ENCODE data around the gene LRRTM2.

DNA sequence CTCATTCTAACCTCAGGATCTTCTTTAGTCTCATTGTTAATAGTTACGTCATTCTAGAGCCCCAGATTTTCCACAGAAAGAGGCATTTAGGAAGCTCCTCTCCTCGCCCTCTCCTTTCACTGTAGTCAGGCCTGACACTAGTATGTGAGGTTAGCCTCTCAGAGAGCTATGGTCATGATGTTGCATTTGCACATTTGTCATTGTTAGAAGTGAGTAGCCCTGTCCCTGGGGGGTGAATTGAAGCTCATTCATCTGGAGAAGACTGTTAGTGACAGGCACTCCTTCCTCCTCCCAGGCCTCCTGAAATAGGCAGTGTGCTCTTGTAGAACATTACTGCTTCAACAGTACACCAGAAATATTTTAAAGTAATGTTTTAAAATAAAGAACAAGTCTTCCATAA lies 26.6 kb upstream of the LRRTM2 start:
- TF ChIP-seq POLR2AphosphoS5 (IDR thresholded peaks at IDR 0.05) (no peak), POLR2A (IDR thresholded peaks at IDR 0.05) (no peak)
- TF ChIP-seq, protein P1, sequence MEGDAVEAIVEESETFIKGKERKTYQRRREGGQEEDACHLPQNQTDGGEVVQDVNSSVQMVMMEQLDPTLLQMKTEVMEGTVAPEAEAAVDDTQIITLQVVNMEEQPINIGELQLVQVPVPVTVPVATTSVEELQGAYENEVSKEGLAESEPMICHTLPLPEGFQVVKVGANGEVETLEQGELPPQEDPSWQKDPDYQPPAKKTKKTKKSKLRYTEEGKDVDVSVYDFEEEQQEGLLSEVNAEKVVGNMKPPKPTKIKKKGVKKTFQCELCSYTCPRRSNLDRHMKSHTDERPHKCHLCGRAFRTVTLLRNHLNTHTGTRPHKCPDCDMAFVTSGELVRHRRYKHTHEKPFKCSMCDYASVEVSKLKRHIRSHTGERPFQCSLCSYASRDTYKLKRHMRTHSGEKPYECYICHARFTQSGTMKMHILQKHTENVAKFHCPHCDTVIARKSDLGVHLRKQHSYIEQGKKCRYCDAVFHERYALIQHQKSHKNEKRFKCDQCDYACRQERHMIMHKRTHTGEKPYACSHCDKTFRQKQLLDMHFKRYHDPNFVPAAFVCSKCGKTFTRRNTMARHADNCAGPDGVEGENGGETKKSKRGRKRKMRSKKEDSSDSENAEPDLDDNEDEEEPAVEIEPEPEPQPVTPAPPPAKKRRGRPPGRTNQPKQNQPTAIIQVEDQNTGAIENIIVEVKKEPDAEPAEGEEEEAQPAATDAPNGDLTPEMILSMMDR (IDR thresholded peaks at IDR 0.05), result no peak
